GM21576 (cell line): ENCODE results near the gene ORAI1.
"Not testable (repeated sequence)": the region's sequence is repeated elsewhere in the genome, so short reads cannot be mapped to it uniquely, and the experiment has no call there.

Experiments
- ATAC-seq: cut with Tn5 transposase; IDR thresholded peaks from one replicate; pipeline ENCODE4 v1.9.1; 2021; ENCODE audit warnings: mild to moderate bottlenecking, moderate library complexity; ENCODE audit not compliant: unreplicated experiment

Gene ORAI1

DNA sequence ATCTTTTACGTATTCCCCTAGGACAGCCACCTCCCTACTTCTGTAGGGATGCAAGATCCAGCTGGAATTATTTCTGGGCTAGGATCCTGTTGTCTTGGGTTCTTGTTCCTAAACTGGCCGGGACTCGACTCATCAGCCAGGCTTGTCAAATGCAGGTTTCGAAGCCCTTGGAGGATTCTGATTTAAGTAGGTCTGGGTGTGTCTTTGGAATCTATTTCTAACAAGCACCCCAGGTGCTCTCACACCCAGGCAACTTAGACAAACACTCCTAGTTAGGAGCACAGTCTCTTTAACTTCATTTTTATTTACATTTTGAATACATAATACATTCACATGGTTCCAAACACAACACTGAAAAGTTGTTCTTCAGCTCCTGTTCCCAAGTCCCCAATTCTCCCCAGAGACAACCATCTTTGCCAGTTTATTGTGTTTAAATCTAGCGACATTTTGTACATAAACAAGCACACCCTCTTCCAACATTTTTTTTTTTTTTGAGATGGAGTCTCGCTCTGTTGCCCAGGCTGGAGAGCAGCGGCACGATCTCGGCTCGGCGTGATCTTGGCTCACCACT lies 22.2 kb downstream of the ORAI1 start:
- no peak for ATAC-seq

DNA sequence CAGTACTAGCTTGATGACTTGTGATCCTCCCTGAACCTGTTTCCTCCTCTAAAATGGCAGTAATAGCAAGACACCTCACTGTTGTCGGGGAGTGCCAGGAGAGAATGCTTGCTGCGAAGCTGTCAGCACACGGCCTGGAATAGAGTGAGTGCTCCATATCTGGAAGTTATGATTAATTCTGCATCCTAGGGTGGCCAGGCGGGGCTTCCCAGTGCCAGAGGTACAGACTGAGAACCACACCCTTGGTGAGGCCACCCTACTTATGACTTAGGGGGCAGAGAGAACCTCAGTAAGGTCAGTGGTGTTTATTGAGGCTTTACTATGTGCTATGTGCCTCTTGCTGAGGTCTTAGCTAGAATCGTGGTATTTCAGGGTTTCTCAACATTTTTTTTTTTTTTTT lies 23.0 kb downstream of the ORAI1 start:
- no peak for ATAC-seq

DNA sequence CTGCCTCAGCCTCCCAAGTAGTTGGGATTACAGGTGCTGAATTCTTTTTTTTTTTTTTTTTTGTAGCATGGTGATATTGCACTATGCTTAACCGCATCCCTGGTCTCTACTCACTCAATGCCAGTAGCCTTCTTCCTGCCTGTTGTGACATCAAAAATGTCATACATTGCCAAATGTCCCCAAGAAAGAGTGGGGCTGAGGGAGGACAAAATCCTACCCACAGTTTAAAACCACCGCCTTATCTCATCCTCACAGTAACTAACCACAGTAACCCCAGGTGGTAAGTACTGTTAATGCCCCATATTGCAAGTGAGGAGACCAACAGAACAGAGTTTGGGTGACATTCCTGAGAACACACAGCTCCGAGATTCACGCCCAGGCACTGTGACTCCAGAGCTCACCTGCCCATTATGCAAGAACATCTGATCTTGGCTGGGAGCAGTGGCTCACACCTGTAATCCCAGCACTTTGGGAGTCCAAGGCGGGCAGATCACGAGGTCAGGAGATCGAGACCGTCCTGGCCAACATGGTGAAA lies 23.6 kb downstream of the ORAI1 start:
- no peak for ATAC-seq

DNA sequence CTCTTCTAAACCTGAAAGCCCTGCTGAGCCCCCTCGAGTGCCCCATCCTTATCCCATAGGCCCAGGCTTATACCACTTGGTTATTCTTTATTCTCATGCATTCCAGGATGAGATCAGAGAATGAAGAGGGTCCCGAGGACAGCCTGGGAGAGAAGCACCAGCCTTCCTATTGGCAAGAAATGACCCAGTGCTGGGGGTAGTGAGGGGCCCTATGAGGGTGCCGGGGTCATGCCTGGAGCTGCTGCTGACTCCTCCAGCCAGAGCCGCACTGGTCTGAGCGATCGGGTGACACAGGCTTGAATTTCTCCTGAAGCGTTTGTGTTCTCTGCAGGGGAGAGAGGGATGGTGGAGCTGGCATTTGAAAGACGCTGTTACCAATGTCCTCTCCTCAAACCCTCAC lies 25.0 kb downstream of the ORAI1 start:
- ATAC-seq: no peak

DNA sequence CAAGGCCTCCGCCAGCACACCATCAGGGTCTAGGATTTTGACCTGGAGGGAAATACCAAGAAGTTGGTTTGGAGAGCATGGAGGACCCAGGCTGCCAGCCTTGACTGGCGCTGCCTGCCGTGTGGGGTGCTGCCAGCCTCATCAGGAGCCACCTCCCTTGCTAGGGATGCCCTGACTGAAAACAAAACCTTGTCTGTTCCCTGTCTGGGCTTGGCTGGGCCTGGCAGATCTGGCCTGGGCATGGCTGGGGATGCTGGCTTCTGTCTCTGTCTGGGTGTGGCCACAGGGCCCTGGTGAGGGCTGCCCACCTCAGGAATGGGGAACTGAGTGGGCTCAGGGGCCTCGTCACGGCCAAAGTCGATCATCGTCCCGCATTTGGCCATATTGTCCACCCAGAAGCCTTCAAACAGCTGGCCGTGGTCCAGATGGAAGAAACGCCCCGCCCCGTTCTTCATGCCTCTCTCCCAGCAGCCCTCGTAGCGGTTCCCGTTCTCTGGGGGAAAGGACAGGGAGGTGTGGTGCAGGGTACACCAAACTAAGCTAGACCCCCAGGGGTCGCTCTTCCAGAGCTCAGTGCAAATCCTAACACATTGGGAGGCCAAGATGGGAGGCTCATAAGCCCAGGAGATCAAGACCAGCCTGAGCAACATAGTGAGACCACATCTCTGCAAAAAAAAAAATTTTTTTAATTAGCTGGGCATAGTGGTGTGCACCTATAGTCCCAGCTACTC lies 26.6 kb downstream of the ORAI1 start:
- no peak for ATAC-seq

DNA sequence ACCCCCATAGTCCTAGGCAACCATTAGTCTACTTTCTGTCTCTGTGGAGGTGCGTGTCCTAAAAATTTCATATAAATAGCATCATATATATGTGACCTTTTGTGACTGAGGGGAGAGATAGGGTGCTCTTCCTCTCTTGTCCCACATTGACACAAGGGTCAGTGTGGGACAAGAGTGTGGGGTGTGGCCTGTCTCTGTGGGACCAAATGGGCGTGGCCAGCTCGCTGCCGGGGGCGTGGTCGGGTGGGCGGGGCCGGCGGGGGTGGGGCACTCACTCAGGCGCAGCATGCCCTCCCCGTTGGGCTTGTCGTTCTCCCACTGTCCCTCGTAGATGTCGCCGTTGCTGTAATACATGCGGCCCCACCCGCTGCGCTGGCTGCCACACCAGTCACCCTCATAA lies 27.7 kb downstream of the ORAI1 start:
- no peak for ATAC-seq

DNA sequence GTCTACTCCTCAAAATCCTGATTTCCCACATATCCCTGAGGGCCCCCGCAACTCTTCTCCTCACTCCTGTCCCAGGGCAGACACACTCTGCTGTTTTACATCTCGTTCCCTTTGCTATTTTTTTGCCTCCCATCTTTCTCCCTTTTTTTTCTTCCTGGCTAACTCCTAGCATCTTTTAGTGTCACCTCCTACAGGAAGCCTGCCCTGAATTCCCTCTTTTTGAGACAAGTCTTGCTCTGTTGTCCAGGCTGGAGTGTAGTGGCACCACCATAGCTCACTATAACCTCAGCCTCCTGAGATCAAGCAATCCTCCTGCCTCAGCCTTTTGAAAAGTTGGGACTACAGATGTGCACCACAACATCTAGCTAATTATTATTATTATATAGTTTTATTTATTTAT lies 29.8 kb downstream of the ORAI1 start:
- ATAC-seq: no peak

DNA sequence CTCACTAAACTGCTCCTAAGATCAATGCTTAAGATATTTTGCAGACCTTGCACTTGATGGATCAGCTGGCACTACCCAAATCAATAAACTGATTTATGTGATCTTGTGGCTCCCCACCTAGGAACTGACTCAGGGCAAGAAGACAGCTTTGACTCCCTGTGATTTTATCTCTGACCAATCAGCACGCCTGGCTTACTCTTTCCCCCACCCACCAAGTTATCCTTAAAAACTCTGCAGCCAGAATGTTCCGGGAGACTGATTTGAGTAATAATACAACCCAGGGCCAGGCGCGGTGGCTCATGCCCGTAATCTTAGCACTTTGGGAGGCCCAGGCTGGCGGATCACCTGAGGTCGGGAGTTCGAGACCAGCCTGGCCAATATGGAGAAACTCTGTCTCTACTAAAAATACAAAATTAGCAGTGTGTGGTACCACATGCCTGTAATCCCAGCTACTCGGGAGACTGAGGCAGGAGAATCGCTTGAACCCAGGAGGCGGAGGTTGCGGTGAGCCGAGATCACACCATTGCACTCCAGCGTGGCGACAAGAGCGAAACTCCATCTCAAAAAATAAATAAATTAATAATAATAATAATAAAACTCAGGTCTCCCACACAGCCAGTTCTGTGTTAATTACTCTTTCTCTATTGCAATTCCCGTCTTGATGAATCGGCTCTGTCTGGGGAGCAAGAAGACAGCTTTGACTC lies 31.1 kb downstream of the ORAI1 start:
- no peak for ATAC-seq

DNA sequence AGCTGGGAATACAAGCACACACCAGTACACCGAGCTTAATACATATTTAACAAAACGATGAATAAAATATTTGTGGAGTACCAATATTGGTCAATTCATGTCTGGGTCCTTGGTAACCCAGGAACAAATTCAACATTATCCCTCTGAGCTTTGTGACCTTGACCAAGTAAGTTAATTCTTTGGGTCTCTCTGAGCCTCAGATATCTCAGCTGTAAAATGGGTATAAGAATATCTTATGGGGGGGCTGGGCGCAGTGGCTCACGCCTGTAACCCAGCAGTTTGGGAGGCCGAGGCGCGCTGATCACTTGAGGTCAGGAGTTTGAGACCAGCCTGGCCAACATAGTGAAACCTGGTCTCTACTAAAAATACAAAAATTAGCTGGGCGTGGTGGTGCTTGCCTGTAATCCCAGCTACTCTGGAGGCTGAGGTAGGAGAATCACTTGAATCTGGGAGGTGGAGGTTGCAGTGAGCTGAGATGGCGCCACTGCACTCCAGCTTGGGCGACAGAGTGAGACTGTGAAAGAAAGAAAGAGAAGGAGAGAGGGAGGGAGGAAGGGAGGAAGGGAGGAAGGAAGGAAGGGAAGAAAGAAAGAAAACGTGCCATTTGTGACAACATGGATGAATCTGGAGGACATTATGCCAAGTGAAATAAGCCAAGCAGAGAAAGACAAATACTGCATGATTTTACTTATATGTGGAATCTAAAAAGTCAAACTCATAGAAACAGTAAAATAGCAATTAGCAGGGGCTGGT lies 35.2 kb downstream of the ORAI1 start:
- not testable (repeated sequence) for ATAC-seq

DNA sequence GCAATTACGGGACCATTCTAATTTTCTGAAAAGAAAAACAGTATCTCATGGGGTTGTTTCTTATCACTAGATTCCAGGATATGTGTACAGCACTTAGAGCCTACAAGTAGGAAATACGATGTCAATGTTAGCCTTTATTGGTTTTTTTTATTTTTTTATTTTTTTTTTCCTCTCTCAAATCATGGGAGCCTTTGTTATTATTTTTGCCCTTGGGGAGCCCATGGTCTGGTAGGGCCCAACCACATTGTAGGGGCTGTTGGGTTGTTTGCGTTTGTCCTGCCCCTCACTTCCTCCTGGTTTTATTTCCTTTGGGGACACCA lies 37.2 kb downstream of the ORAI1 start:
- no peak for ATAC-seq

DNA sequence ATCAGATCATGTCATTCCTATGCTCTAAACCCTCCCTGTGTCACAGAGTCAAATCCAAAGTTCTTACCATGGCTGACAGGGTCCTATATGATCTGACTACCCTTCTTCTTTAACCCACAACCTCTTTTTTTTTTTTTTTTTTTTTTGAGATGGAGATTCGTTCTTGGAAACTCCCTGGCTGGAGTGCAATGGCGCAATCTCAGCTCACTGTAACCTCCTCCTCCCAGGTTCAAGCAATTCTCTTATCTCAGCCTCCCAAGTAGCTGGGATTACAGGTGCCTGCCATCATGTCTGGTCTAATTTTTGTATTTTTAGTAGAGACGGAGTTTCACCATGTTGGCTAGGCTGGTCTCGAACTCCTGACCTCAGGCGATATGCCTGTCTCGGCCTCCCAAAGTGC lies 40.5 kb downstream of the ORAI1 start:
- ATAC-seq: not testable (repeated sequence)

DNA sequence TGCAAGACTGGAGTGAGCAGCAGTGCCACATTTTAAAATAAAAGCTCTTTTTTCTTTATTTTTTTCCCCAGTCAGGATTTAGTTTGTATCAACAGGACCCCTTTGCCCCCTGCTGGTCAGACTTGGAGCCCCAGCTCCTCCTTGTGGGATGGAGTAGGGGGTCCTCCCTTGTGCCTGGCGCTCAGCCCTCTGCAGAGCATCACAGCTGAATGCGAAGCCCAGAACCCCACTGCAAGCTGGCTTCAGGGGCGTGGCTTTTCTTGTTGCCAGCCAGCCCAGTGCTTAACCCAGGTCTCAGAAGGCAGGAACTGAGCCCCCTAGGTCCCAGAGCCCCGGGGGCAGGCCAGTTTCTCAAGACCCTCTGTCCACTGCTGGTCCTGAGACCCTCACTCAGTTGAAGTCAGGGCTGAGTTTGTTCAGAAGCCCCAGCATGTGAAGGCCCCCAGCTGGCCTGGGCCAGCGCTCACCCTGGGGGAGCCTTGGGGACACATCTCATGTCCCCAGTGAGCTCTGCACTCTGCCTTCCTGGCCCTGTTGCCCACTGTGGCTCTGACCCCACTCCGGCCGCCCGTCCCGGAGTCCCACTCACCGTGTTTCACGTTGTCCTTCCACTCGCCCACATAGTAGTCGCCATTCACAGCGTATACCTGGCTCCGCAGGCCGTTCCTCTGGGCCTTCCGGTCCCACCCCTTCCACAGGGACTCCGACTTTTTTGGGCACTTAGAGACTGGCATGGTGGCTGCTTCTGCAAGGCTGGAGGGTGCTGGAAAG lies 42.6 kb downstream of the ORAI1 start:
- ATAC-seq: no peak

DNA sequence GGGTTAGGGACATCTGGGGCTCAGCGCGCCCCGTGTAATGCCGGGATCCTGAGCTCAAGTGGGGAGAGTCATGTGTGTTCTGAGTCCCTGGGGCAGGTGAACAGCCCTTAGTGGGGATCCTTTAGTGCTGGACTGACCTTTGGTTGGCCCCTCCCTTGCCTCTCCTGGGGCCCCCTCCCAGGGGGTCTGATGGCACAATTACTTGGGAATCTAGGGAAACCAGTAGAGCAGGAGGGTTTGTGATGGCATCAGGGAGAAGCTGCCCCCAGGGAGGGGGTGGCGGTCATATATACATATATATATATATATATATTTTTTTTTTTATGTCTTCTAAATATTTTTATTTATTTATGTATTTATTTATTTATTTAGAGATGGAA lies 43.2 kb downstream of the ORAI1 start, which contains the start of gene MORN3:
Gene MORN3 (minus strand): TSS at position 134 of the 380 bp plus-strand sequence. CDS start 171 bp downstream, outside the sequence.
- ATAC-seq: no peak

DNA sequence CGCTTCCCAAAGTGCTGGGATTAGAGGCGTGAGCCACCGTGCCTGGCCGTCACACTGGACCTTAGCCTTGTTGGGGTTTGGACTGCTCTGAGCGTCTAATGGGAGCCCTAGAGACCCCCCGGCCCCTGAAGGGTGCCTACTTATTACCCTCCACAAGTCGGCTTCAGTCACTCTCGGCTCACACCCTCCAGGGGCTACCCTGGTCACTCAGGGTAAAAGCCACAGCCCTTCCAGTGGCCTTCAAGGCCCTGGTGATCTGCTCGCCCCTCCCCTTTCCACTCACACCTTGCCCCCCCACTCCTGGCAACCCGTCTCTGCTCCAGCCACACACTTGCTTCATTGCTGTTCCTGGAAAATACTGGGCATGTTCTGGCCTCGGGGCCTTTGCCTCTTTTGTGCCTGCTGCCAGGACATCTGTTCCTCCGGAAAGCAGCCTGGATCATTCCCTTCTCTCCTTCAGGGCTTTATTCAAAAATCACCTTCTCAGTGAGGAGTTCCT lies 46.7 kb downstream of the ORAI1 start:
- no peak for ATAC-seq

DNA sequence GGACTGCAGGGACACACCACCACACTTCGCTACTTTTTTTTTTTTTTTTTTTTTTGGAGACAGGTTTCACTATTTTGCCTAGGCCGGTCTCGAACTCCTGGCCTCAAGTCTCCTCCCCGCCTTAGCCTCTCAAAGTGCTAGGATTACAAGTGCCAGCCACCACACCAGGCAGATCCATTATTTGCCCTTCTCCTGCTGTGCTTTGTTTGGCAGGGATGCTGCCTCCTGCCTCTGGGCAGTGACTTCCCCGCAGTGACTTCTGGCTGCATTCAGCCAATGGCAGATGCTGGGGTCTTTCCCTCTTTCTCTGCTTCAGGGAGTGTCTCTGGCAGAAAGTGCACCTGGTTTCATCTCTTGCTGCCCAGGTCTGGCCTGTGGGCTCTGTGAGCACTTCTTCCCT lies 49.9 kb downstream of the ORAI1 start:
- ATAC-seq: no peak

DNA sequence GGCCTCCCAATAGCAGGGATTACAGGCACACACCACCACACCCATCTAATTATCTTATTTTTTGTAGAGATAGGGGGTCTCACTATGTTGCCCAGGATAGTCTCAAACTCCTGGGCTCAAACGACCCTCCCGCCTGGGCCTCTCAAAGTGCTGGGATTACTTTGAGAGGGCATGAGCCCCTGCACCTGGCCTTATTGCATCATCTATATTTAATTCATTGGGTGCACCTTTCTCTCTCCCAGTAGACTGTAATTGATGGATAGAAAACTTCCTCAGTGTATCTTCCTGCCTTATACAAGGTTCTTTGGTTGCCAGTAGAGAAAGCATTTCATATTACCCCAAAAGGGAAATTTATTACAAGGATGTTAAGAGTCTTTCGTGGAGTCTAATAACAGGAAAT lies 52.0 kb downstream of the ORAI1 start:
- no peak for ATAC-seq

DNA sequence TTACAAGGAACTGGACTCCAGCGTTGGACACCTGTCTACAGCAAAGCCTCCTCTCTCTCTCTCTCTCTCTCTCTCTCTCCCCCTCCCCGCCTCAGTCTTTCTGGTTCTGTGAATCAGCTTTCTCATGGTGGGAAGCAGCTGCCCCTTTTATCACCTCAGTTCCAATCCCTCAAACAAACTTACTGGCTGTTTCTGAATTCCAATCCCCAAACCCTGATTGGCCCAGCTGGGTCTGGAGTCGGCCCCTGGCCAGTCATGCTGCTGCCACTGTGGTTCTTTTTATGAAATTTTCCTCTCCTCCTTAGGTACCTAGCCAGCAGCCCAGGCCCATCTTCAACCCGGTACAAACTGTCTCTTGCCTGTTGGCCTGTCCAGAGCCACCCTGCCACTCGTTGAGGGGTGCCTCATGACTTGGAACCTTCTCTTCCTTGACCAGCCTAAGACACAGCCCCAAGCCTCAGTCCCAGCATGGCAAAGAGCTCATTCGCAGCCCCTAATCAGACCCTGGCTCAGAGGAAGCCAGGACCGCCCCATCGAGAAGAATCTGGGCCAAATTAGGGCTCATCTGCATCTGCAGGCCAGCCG lies 52.5 kb downstream of the ORAI1 start:
- ATAC-seq: no peak

DNA sequence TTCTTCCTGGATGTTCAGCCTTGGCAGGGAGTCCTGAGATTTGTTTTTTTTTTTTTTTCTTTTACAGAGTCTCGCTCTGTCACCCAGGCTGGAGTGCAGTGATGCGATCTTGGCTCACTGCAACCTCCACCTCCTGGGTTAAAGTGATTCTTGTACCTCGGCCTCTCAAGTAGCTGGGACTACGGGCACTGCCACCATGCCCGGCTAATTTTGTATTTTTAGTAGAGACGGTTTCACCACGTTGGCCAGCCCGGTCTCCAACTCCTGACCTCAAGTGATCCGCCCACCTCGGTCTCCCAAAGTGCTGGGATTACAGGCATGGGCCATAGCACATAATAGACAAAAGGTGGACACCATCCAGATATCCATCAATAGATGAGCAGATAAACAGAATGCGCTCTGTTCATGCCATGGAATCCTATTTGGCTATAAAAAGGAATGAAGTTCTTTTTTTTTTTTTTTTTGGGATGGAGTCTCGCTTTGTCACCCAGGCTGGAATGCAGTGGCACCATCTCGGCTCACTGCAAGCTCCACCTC lies 53.4 kb downstream of the ORAI1 start:
- not testable (repeated sequence) for ATAC-seq

DNA sequence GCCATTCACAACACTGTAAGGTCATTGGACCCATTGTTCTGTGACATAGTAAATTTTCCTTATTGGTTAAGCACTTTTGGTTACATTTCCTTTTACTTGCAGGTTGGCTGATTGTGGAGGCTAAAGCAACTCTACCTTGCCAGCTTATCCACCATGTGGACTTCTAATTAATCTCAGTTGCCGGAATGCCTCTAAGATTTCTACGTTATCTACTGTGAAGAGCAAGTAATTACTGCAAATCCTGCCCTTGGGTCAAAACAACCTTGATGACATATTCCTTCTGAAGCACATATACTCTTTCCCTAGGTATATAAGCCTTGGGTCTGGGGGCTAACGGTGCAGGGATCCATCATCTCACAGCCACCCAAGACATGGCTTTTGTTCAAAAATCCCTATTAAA lies 62.6 kb downstream of the ORAI1 start:
- ATAC-seq: no peak

DNA sequence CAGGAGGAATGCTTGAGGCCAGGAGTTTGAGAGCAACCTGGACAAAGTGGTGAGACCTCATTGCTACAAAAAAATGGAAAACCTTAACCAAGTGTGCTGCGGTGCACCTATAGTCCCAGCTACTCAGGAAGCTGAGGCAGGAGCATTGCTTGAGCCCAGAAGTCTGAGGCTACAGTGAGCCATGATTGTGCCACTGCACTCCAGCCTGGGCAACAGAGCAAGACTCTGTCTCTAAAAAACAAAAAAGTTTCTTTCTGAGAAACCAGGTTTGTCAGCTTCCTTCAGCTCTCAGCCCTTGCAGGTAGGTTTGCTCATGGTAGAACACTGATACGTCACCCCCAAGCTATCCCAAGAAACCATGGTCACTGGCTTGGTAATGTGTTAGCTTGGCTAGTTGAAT lies 63.1 kb downstream of the ORAI1 start:
- no peak for ATAC-seq
